Neuron (in vitro differentiated cells): ENCODE results near the gene MEPE.
A peak's percentile ranks its signal among the peaks of the same experiment; 100 is the strongest.

Source experiments
- H2AFZ ChIP-seq: one replicate; pipeline ENCODE4 v1.6.1; 2013; ENCODE audit warnings: low read depth, mild to moderate bottlenecking, inconsistent platforms, low read length, moderate library complexity
- H3K27me3 ChIP-seq: one replicate; pipeline ENCODE4 v1.6.1; 2013; ENCODE audit warnings: low read length; ENCODE audit not compliant: insufficient read depth
- H3K36me3 ChIP-seq: one replicate; pipeline ENCODE4 v1.6.1; 2013; ENCODE audit warnings: low read length; ENCODE audit not compliant: insufficient read depth
- H3K4me1 ChIP-seq: one replicate; pipeline ENCODE4 v1.6.1; 2013; ENCODE audit warnings: low read length; ENCODE audit not compliant: insufficient read depth
- H3K4me3 ChIP-seq: 2 replicates; pipeline ENCODE4 v1.5.1; 2013; ENCODE audit warnings: mild to moderate bottlenecking, low read length, moderate library complexity
- H3K9me3 ChIP-seq: one replicate; pipeline ENCODE4 v1.6.1; 2013; ENCODE audit warnings: low read length

The MEPE gene

DNA sequence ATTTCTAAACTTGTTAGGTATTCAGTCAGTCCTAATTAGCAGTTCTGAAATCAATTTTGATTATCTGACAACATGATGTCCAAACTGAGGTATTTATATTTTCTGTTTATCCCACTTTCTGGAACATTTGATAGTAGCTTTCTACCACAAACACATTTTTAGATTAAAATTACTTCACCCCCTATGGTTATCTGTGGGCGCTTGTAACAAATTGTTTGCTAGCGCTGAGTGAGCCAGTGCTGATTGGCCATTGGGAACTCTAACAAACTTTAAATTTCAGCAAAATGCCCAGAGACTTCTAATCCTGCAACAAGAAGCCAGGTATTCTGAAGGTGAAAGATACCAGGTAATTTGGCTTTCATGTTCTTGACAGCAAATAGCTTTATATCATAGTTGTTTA is at the start of gene MEPE:
MEPE (plus strand) TSS at position 301 of the 400 bp plus-strand sequence. CDS start 1,746 bp downstream, outside the sequence.
- H3K9me3 ChIP-seq: no peaks in the 10 kb centered on the region
- H3K4me1 ChIP-seq: no peaks in the 10 kb centered on the region
- no peak within 1 kb of the TSS for H3K4me3 ChIP-seq
- H2AFZ ChIP-seq: no peak within 1 kb of the TSS
- H3K36me3 ChIP-seq: no peaks in the 10 kb centered on the region
- H3K27me3 ChIP-seq: no peaks in the 10 kb centered on the region

DNA sequence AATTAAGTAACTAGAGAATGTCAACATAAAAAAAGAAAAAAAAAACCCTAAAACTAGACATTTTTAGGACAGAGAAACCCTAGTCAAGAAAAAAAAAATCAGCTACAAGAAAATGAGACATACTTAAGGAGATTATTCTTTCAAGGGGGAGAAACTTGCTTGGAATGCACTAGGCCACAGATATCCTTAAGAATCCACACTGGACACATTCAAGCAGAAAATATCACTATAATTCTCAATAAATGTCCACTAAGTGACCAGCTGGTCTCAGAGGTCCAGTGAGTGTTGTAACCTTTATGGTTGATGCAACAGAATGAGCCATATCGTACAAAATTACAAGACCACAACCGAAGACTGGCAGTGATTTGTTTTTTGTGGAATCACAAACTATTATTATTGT is 49.0 kb upstream of the MEPE start:
- Histone ChIP-seq H3K4me1 (no peaks in the 10 kb centered on the region), H3K36me3 (no peaks in the 10 kb centered on the region), H2AFZ (no peak overlapping the region), H3K9me3 (no peaks in the 10 kb centered on the region), H3K27me3 (no peaks in the 10 kb centered on the region), H3K4me3 (no peak overlapping the region)

DNA sequence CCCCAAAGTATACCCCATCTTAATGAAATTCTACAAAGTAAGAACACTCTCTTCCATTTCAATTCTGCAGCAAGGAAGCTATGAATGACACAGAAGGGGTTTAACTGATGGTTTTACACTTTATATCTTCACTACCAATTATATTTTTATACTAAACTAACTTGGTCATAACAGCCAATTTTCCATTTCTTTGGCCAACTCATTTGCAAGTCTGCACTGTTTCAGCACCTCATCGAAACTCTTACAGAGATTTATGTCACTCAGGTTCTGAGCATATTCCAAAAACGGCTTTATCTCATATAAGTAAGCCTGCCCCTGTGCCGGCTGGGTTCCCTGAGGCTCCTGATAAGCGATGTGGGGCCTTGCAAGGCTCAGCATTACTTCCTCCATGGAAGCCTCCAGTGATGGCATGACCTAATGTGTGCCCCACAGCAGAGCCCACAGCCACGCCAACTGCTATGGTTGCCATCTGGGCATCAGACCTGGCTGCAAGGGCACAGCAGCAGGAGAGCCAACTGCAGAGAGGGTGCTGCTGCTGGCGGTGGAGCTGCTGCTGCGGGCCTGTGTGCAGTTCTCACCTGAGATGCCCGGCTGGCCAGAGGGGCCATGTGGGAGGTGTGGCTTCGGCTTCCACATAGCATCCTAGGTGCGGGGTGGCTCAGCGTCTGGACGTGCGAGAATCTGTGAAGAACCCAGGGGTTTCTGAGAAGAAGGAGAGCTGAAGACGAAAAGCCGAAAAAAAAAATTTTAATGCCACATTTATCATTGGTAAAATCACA is 46.8 kb upstream of the MEPE start:
- Histone ChIP-seq H3K27me3 (no peaks in the 10 kb centered on the region), H3K4me3 (no peak overlapping the region), H3K9me3 (no peaks in the 10 kb centered on the region), H3K36me3 (no peaks in the 10 kb centered on the region), H2AFZ (no peak overlapping the region), H3K4me1 (no peaks in the 10 kb centered on the region)

- H3K9me3 ChIP-seq: no peaks in the 10 kb centered on the region
- H3K4me1 ChIP-seq: no peaks in the 10 kb centered on the region
- H3K36me3 ChIP-seq: no peaks in the 10 kb centered on the region
- H3K4me3 ChIP-seq: no peak within 1 kb of the TSS
- no peaks in the 10 kb centered on the region for H3K27me3 ChIP-seq
- H2AFZ ChIP-seq: no peak within 1 kb of the TSS
Observed at GRCh38 chr4:87799301-87800113, 33.3 kb upstream of the MEPE start, which contains the start of gene IBSP. IBSP (plus strand) TSS chr4:87799554; CDS start chr4:87802362, 2,808 bp downstream.

DNA sequence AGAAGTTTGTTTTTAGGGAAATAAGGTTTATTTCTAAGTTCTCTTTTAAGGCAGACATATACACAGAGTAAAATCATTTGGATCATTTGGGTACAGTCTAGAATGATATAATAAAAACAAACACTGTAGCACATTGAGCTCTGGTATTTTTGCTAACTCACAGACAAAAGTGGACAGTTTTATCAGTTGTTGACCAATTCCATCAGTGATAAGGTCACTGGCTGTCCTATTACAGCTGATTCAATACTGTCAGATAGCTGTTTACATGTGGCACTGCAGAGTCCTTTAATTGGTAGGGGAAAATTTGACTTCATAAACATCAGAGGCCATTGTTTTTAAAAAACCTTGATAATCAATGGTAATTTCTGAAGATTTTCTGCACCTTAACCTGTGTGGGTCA is 29.9 kb upstream of the MEPE start:
- no peaks in the 10 kb centered on the region for H3K9me3 ChIP-seq
- H3K4me3 ChIP-seq: no peak overlapping the region

GRCh38 chr4:87803421-87803820 is 29.3 kb upstream of the MEPE start:
- H3K36me3 ChIP-seq: no peaks in the 10 kb centered on the region
- no peaks in the 10 kb centered on the region for H3K27me3 ChIP-seq
- no peak overlapping the region for H3K4me3 ChIP-seq
- H3K9me3 ChIP-seq: no peaks in the 10 kb centered on the region
- no peaks in the 10 kb centered on the region for H3K4me1 ChIP-seq
- no peak overlapping the region for H2AFZ ChIP-seq

More for the DNA sequence above, 29.9 kb upstream of the MEPE start:
- Histone ChIP-seq H2AFZ (no peak overlapping the region), H3K36me3 (no peaks in the 10 kb centered on the region), H3K4me1 (no peaks in the 10 kb centered on the region), H3K27me3 (no peaks in the 10 kb centered on the region)

- H3K9me3 ChIP-seq: no peaks in the 10 kb centered on the region
- H3K27me3 ChIP-seq: no peaks in the 10 kb centered on the region
- no peak overlapping the region for H2AFZ ChIP-seq
- no peaks in the 10 kb centered on the region for H3K36me3 ChIP-seq
- no peaks in the 10 kb centered on the region for H3K4me1 ChIP-seq
- H3K4me3 ChIP-seq: no peak overlapping the region
Observed at GRCh38 chr4:87804871-87805270, 27.9 kb upstream of the MEPE start.

DNA sequence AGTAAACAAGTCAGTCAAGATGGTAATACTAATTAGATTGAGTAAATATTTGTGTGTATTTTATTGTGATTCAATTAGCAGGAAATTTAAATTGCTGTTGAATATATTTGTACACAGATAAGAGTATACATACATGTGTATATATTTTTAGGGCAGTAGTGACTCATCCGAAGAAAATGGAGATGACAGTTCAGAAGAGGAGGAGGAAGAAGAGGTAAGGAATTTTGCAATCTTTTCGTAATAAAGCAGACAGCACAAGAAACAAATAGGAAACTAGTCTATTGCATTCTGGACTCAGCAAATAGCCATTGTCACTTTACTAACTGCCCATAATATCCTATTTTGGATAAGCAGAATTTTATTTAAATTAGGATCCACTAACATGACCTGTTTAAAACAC is 26.8 kb upstream of the MEPE start:
- Histone ChIP-seq H3K4me3 (no peak overlapping the region), H3K27me3 (no peaks in the 10 kb centered on the region), H3K36me3 (no peaks in the 10 kb centered on the region), H2AFZ (no peak overlapping the region), H3K4me1 (no peaks in the 10 kb centered on the region), H3K9me3 (no peaks in the 10 kb centered on the region)

- no peak overlapping the region for H2AFZ ChIP-seq
- H3K4me1 ChIP-seq: no peaks in the 10 kb centered on the region
- no peaks in the 10 kb centered on the region for H3K9me3 ChIP-seq
- H3K27me3 ChIP-seq: no peaks in the 10 kb centered on the region
- H3K4me3 ChIP-seq: no peak overlapping the region
- H3K36me3 ChIP-seq: no peaks in the 10 kb centered on the region
Observed at GRCh38 chr4:87806520-87806919, 26.2 kb upstream of the MEPE start.

DNA sequence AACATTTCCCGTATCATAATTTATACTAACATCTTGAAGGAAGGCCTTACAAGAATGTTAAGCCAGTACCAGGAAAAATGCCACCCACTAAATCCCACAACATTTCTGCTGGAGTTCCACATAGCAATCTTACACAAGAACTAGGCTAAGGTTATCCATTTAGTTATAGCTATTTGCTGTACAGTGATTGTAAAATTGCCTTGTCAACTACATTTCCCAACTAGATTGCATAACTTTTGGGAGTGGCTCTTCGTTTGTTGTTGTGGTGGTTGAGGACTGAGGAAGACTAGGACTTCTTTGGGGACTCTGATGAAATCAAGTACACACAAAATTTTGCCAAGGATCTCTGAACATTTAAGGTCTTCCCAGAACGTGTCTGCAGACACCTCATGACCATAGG is 25.4 kb upstream of the MEPE start:
- Histone ChIP-seq H2AFZ (no peak overlapping the region), H3K36me3 (no peaks in the 10 kb centered on the region), H3K27me3 (no peaks in the 10 kb centered on the region), H3K4me1 (no peaks in the 10 kb centered on the region), H3K9me3 (no peaks in the 10 kb centered on the region), H3K4me3 (no peak overlapping the region)

DNA sequence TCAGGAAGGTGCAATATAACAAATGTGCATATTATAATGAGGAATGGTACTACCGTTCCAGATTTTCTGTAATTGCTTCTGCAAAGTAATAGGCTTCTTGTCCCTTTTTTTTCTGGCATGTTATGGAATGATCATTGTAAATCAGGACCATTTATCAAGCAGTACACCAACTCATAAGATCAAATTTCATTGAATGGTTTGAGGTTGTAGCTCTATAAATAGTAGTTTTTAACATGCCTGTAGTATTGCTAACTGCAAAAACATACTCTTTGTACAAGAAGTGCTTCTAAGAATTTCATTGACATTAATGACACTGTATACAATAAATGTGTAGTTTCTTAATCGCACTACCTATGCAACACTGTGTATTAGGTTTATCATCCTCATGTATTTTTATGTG is 20.8 kb upstream of the MEPE start:
- H3K4me3 ChIP-seq: no peak overlapping the region
- H3K9me3 ChIP-seq: no peaks in the 10 kb centered on the region
- no peaks in the 10 kb centered on the region for H3K36me3 ChIP-seq
- no peaks in the 10 kb centered on the region for H3K4me1 ChIP-seq
- H3K27me3 ChIP-seq: no peaks in the 10 kb centered on the region
- no peak overlapping the region for H2AFZ ChIP-seq

DNA sequence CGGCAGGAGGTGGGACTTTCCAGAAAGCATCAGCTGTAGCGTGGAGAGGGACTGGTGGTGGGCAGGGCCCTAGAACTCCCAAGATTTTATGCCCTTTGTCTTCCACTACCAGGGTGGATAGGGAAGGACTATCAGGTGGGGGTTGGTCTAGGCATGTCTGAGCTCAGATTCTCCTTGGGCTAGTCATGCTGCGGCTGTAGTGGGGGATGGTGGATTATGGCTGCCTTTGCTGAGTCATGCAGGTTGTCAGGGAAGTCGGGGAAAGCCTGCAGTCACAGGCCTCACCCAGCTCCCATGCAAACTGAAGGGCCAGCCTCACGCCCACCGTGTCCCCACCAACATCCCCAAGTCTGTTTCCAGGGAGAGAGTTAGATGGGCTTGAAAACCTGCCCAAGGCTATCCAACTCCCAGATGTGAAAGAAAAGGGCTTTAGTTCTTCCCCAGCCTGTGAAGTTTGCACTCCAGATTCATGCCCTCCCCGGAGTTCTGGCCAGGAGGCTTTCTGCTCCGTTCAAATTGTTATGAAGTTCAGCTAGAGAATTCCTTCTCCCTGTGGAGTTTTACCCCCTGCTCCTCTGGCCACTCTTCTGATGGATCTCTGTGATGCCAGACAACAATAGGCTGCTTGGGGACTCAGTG is 13.4 kb upstream of the MEPE start:
- no peaks in the 10 kb centered on the region for H3K27me3 ChIP-seq
- no peak overlapping the region for H3K4me3 ChIP-seq
- H2AFZ ChIP-seq: peak overlapping the region; percentile 92
- peaks cover 11% of the 10 kb centered on the region for H3K4me1 ChIP-seq
- no peaks in the 10 kb centered on the region for H3K9me3 ChIP-seq
- no peaks in the 10 kb centered on the region for H3K36me3 ChIP-seq

DNA sequence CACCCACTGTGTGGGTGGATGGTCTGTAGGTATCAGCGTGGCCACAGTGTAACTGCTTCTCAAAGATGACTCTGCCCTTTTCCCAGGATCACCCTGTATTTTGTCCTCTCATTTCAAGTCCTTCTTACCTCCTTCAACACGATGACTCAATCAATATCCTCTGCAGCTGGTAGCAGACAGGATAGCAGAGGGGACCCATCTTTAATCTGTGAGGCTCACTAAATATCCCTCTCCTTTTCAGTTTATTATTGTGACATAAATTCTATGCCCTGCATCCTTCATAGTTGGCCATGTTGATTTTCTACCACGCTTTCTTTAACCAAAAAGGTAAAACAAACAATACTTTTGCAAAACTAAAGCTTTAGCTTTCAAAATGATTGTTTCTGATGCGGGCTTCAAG is 9.6 kb upstream of the MEPE start:
- Histone ChIP-seq H3K4me1 (peaks cover 11% of the 10 kb centered on the region), H2AFZ (no peak overlapping the region)

More for the DNA sequence above, 9.6 kb upstream of the MEPE start:
- no peak overlapping the region for H3K4me3 ChIP-seq
- H3K9me3 ChIP-seq: no peaks in the 10 kb centered on the region
- H3K27me3 ChIP-seq: no peaks in the 10 kb centered on the region
- no peaks in the 10 kb centered on the region for H3K36me3 ChIP-seq
